SK-N-SH treated with all-trans-retinoic acid at 6 μM for 48 hours (cell line): ENCODE results near the gene TRIM60.

Source experiments
- ATAC-seq: fragments of 200-7000 bp; cut with Tn5 transposase; 3 replicates; pipeline ENCODE4 v1.9.1; 2020; ENCODE audit warnings: mild to moderate bottlenecking, moderate library complexity
- ARNTL ChIP-seq: fragments of 450-650 bp; formaldehyde crosslinking; IDR thresholded peaks from 2 replicates; pipeline ENCODE4 v1.5.0; 2020; ENCODE audit warnings: low read depth, mild to moderate bottlenecking, moderate library complexity, borderline replicate concordance
- BACH2 ChIP-seq: fragments of 250-450 bp; sonication (Bioruptor Pico); IDR thresholded peaks from 2 replicates; pipeline ENCODE4 v1.9.0; 2021; ENCODE audit warnings: mild to moderate bottlenecking, borderline replicate concordance
- ESRRG ChIP-seq: fragments of 250-450 bp; sonication (Bioruptor Pico); IDR thresholded peaks from 2 replicates; pipeline ENCODE4 v1.6.1; 2021; ENCODE audit warnings: mild to moderate bottlenecking
- GLIS3 ChIP-seq: fragments of 250-450 bp; sonication (Bioruptor Pico); IDR thresholded peaks from 2 replicates; pipeline ENCODE4 v1.5.0; 2020; ENCODE audit warnings: mild to moderate bottlenecking, moderate library complexity
- OSR1 ChIP-seq: fragments of 250-450 bp; sonication (Bioruptor Pico); IDR thresholded peaks from 2 replicates; pipeline ENCODE4 v1.8.0; 2022; ENCODE audit warnings: moderate library complexity, mild to moderate bottlenecking, inconsistent platforms
- PPARA ChIP-seq: fragments of 250-450 bp; sonication (Bioruptor Pico); IDR thresholded peaks from 2 replicates; pipeline ENCODE4 v1.5.0; 2020; ENCODE audit warnings: mild to moderate bottlenecking, borderline replicate concordance
- RARB ChIP-seq: fragments of 250-450 bp; sonication (Bioruptor Pico); IDR thresholded peaks from 2 replicates; pipeline ENCODE4 v1.8.0; 2021; ENCODE audit warnings: mild to moderate bottlenecking, moderate library complexity
- SNAI2 ChIP-seq: fragments of 250-450 bp; sonication (Bioruptor Pico); IDR thresholded peaks from 2 replicates; pipeline ENCODE4 v1.5.0; 2020; ENCODE audit warnings: mild to moderate bottlenecking, moderate library complexity
- TCF4 ChIP-seq: fragments of 250-450 bp; sonication (Bioruptor Pico); IDR thresholded peaks from 2 replicates; pipeline ENCODE4 v1.8.0; 2021; ENCODE audit warnings: mild to moderate bottlenecking, moderate library complexity, borderline replicate concordance
- TOX ChIP-seq: fragments of 250-450 bp; sonication (Bioruptor Pico); IDR thresholded peaks from 2 replicates; pipeline ENCODE4 v1.8.0; 2021; ENCODE audit warnings: mild to moderate bottlenecking, moderate library complexity, borderline replicate concordance
- ZC3H10 ChIP-seq: fragments of 250-450 bp; sonication (Bioruptor Pico); IDR thresholded peaks from 2 replicates; pipeline ENCODE4 v1.5.1; 2021; ENCODE audit warnings: mild to moderate bottlenecking, moderate library complexity
- ZFP30 ChIP-seq: fragments of 450-650 bp; formaldehyde crosslinking; IDR thresholded peaks from 2 replicates; pipeline ENCODE4 v1.5.0; 2022; ENCODE audit warnings: mild to moderate bottlenecking, moderate library complexity
- ZNF565 ChIP-seq: fragments of 450-650 bp; formaldehyde crosslinking; conservative IDR thresholded peaks from 2 replicates; pipeline ENCODE4 v1.5.0; 2020; ENCODE audit warnings: low read depth, mild to moderate bottlenecking, moderate library complexity
- ZNF8 ChIP-seq: fragments of 450-650 bp; formaldehyde crosslinking; IDR thresholded peaks from 2 replicates; pipeline ENCODE4 v1.5.0; 2020; ENCODE audit warnings: mild to moderate bottlenecking, moderate library complexity
- TF ChIP-seq, protein P1 (sequence below): fragments of 250-450 bp; sonication (Bioruptor Pico); IDR thresholded peaks from 2 replicates; pipeline ENCODE4 v1.8.0; 2020; ENCODE audit warnings: mild to moderate bottlenecking, moderate library complexity, borderline replicate concordance
- TF ChIP-seq, protein P2 (sequence below): fragments of 250-450 bp; sonication (Bioruptor Pico); IDR thresholded peaks from 2 replicates; pipeline ENCODE4 v1.5.0; 2020; ENCODE audit warnings: mild to moderate bottlenecking, moderate library complexity

Gene TRIM60

DNA sequence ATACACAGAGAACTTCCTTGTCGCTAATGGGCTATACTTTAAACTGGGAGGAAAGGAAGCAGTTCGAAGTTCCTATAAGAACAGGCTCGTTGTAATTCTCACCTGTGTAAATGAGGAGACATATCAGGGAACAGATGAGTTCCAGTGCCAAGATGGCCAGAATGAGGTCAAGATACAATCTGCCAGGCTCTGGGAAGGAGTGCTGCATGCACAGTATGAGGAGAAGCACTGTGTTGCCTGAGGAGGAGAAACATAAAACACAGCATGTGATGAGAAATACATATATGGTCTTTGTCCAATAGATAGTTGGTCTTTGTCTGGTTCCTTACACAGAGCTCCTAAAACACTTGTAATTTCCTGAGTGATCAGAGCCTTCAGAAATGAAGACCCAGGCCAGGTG lies 56.6 kb downstream of the TRIM60 start:
- ATAC-seq: no peak
- no peak for TF ChIP-seq ZNF565
- TF ChIP-seq ARNTL (CRISPR knock-in tag): no peak
- TF ChIP-seq GLIS3 (CRISPR knock-in tag): no peak
- no peak for TF ChIP-seq ZNF8 (CRISPR knock-in tag)
- no peak for TF ChIP-seq ZFP30 (CRISPR knock-in tag)
- TF ChIP-seq SNAI2: no peak
- TF ChIP-seq PPARA (CRISPR knock-in tag): no peak
- TF ChIP-seq TCF4: no peak
- TF ChIP-seq, protein P1, sequence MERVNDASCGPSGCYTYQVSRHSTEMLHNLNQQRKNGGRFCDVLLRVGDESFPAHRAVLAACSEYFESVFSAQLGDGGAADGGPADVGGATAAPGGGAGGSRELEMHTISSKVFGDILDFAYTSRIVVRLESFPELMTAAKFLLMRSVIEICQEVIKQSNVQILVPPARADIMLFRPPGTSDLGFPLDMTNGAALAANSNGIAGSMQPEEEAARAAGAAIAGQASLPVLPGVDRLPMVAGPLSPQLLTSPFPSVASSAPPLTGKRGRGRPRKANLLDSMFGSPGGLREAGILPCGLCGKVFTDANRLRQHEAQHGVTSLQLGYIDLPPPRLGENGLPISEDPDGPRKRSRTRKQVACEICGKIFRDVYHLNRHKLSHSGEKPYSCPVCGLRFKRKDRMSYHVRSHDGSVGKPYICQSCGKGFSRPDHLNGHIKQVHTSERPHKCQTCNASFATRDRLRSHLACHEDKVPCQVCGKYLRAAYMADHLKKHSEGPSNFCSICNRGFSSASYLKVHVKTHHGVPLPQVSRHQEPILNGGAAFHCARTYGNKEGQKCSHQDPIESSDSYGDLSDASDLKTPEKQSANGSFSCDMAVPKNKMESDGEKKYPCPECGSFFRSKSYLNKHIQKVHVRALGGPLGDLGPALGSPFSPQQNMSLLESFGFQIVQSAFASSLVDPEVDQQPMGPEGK (CRISPR knock-in tag): no peak
- TF ChIP-seq, protein P2, sequence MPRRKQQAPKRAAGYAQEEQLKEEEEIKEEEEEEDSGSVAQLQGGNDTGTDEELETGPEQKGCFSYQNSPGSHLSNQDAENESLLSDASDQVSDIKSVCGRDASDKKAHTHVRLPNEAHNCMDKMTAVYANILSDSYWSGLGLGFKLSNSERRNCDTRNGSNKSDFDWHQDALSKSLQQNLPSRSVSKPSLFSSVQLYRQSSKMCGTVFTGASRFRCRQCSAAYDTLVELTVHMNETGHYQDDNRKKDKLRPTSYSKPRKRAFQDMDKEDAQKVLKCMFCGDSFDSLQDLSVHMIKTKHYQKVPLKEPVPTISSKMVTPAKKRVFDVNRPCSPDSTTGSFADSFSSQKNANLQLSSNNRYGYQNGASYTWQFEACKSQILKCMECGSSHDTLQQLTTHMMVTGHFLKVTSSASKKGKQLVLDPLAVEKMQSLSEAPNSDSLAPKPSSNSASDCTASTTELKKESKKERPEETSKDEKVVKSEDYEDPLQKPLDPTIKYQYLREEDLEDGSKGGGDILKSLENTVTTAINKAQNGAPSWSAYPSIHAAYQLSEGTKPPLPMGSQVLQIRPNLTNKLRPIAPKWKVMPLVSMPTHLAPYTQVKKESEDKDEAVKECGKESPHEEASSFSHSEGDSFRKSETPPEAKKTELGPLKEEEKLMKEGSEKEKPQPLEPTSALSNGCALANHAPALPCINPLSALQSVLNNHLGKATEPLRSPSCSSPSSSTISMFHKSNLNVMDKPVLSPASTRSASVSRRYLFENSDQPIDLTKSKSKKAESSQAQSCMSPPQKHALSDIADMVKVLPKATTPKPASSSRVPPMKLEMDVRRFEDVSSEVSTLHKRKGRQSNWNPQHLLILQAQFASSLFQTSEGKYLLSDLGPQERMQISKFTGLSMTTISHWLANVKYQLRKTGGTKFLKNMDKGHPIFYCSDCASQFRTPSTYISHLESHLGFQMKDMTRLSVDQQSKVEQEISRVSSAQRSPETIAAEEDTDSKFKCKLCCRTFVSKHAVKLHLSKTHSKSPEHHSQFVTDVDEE (CRISPR knock-in tag): no peak
- no peak for TF ChIP-seq RARB (CRISPR knock-in tag)
- TF ChIP-seq TOX: no peak
- TF ChIP-seq OSR1 (CRISPR knock-in tag): no peak
- TF ChIP-seq BACH2 (CRISPR knock-in tag): no peak
- no peak for TF ChIP-seq ESRRG
- no peak for TF ChIP-seq ZC3H10 (CRISPR knock-in tag)
